ENCODE data around the gene KCNJ18. TPM values are rescaled to one million over a fixed set of nuclear protein-coding genes. Genes with fewer than 3 reads are reported as not detected.
"Not testable (repeated sequence)": the region's sequence is repeated elsewhere in the genome, so short reads cannot be mapped to it uniquely, and the experiment has no call there.

Gene KCNJ18
- polyA plus RNA-seq, 1 donor (not counting 4 experiments of a cell fraction or from before 2014, with no cell fraction given) = not detected

- not testable (repeated sequence) for H3K9me1 ChIP-seq (ENCODE audit: control insufficient read depth, extremely low read depth, insufficient read depth, low read length); H3K27me3 ChIP-seq (ENCODE audit: control insufficient read depth, extremely low read depth, insufficient read depth, low read length); H3K4me1 ChIP-seq (ENCODE audit: control insufficient read depth, extremely low read depth, insufficient read depth, low read length); H3K79me2 ChIP-seq (ENCODE audit: control insufficient read depth, insufficient read depth, low read length); H3K4me3 ChIP-seq (ENCODE audit: control insufficient read depth in 2 of 3, extremely low read depth in 1 of 3, insufficient read depth in 2 of 3, low read depth in 1 of 3, low read length in 3 of 3); H3K9ac ChIP-seq (ENCODE audit: control insufficient read depth, extremely low read depth, insufficient read depth, low read length); H3K27ac ChIP-seq (ENCODE audit: control insufficient read depth, insufficient read depth, low read length); H3K4me2 ChIP-seq (ENCODE audit: control insufficient read depth, extremely low read depth, insufficient read depth, low read depth, low read length); H3K36me3 ChIP-seq (ENCODE audit: control insufficient read depth in 2 of 2, extremely low read depth in 1 of 2, insufficient read depth in 2 of 2, low read length in 2 of 2); H3K9me3 ChIP-seq (ENCODE audit: control insufficient read depth, low read depth, low read length); H2AFZ ChIP-seq (ENCODE audit: control insufficient read depth, low read length); H4K20me1 ChIP-seq (ENCODE audit: control insufficient read depth, extremely low read depth, insufficient read depth, low read length); DNase-seq (ENCODE audit: low read depth, low spot score); FAIRE-seq
- dilution Hi-C loops (cut with MboI; ENCODE audit: extremely low pct_ligation_motif_present, low sequenced_read_pairs) = loop anchor here (25.0 kb wide), 1 partner anchor 281 kb away; no protein-coding TSS in a partner anchor
Measured at GRCh38 chr17:21693391-21693796, 1.1 kb downstream of the KCNJ18 start.

- FAIRE-seq = not testable (repeated sequence)
Measured at GRCh38 chr17:21693937-21694336, 1.6 kb downstream of the KCNJ18 start.

GRCh38 chr17:21696227-21696626 is 3.9 kb downstream of the KCNJ18 start:
- H4K20me1 ChIP-seq (ENCODE audit: control insufficient read depth, extremely low read depth, insufficient read depth, low read length); H3K4me1 ChIP-seq (ENCODE audit: control insufficient read depth, extremely low read depth, insufficient read depth, low read length); H3K9me1 ChIP-seq (ENCODE audit: control insufficient read depth, extremely low read depth, insufficient read depth, low read length); H3K4me3 ChIP-seq (ENCODE audit: control insufficient read depth in 2 of 3, extremely low read depth in 1 of 3, insufficient read depth in 2 of 3, low read depth in 1 of 3, low read length in 3 of 3); H3K4me2 ChIP-seq (ENCODE audit: control insufficient read depth, extremely low read depth, insufficient read depth, low read depth, low read length); H2AFZ ChIP-seq (ENCODE audit: control insufficient read depth, low read length); FAIRE-seq; H3K9me3 ChIP-seq (ENCODE audit: control insufficient read depth, low read depth, low read length); DNase-seq (ENCODE audit: low read depth, low spot score); H3K27ac ChIP-seq (ENCODE audit: control insufficient read depth, insufficient read depth, low read length); H3K79me2 ChIP-seq (ENCODE audit: control insufficient read depth, insufficient read depth, low read length); H3K36me3 ChIP-seq (ENCODE audit: control insufficient read depth in 2 of 2, extremely low read depth in 1 of 2, insufficient read depth in 2 of 2, low read length in 2 of 2); H3K9ac ChIP-seq (ENCODE audit: control insufficient read depth, extremely low read depth, insufficient read depth, low read length); H3K27me3 ChIP-seq (ENCODE audit: control insufficient read depth, extremely low read depth, insufficient read depth, low read length): not testable (repeated sequence)
- dilution Hi-C loops (cut with MboI; ENCODE audit: extremely low pct_ligation_motif_present, low sequenced_read_pairs) = loop anchor here (25.0 kb wide), 1 partner anchor 284 kb away; no protein-coding TSS in a partner anchor

More at GRCh38 chr17:21693937-21694336, 1.6 kb downstream of the KCNJ18 start:
- H3K4me2 ChIP-seq (ENCODE audit: control insufficient read depth, extremely low read depth, insufficient read depth, low read depth, low read length); DNase-seq (ENCODE audit: low read depth, low spot score); H4K20me1 ChIP-seq (ENCODE audit: control insufficient read depth, extremely low read depth, insufficient read depth, low read length); H3K4me1 ChIP-seq (ENCODE audit: control insufficient read depth, extremely low read depth, insufficient read depth, low read length); H3K27ac ChIP-seq (ENCODE audit: control insufficient read depth, insufficient read depth, low read length); H3K9me3 ChIP-seq (ENCODE audit: control insufficient read depth, low read depth, low read length); H3K79me2 ChIP-seq (ENCODE audit: control insufficient read depth, insufficient read depth, low read length); H3K9ac ChIP-seq (ENCODE audit: control insufficient read depth, extremely low read depth, insufficient read depth, low read length); H3K9me1 ChIP-seq (ENCODE audit: control insufficient read depth, extremely low read depth, insufficient read depth, low read length); H3K4me3 ChIP-seq (ENCODE audit: control insufficient read depth in 2 of 3, extremely low read depth in 1 of 3, insufficient read depth in 2 of 3, low read depth in 1 of 3, low read length in 3 of 3); H2AFZ ChIP-seq (ENCODE audit: control insufficient read depth, low read length); H3K36me3 ChIP-seq (ENCODE audit: control insufficient read depth in 2 of 2, extremely low read depth in 1 of 2, insufficient read depth in 2 of 2, low read length in 2 of 2); H3K27me3 ChIP-seq (ENCODE audit: control insufficient read depth, extremely low read depth, insufficient read depth, low read length): not testable (repeated sequence)
- dilution Hi-C loops (cut with MboI; ENCODE audit: extremely low pct_ligation_motif_present, low sequenced_read_pairs) = loop anchor here (25.0 kb wide), 1 partner anchor 282 kb away; no protein-coding TSS in a partner anchor

GRCh38 chr17:21696842-21697507 is 4.7 kb downstream of the KCNJ18 start:
- not testable (repeated sequence) for H3K9ac ChIP-seq (ENCODE audit: control insufficient read depth, extremely low read depth, insufficient read depth, low read length); H3K4me1 ChIP-seq (ENCODE audit: control insufficient read depth, extremely low read depth, insufficient read depth, low read length); FAIRE-seq; H3K9me1 ChIP-seq (ENCODE audit: control insufficient read depth, extremely low read depth, insufficient read depth, low read length); H3K27ac ChIP-seq (ENCODE audit: control insufficient read depth, insufficient read depth, low read length); H3K27me3 ChIP-seq (ENCODE audit: control insufficient read depth, extremely low read depth, insufficient read depth, low read length); H4K20me1 ChIP-seq (ENCODE audit: control insufficient read depth, extremely low read depth, insufficient read depth, low read length); H3K4me2 ChIP-seq (ENCODE audit: control insufficient read depth, extremely low read depth, insufficient read depth, low read depth, low read length); H2AFZ ChIP-seq (ENCODE audit: control insufficient read depth, low read length); H3K79me2 ChIP-seq (ENCODE audit: control insufficient read depth, insufficient read depth, low read length); H3K9me3 ChIP-seq (ENCODE audit: control insufficient read depth, low read depth, low read length); H3K4me3 ChIP-seq (ENCODE audit: control insufficient read depth in 2 of 3, extremely low read depth in 1 of 3, insufficient read depth in 2 of 3, low read depth in 1 of 3, low read length in 3 of 3); DNase-seq (ENCODE audit: low read depth, low spot score); H3K36me3 ChIP-seq (ENCODE audit: control insufficient read depth in 2 of 2, extremely low read depth in 1 of 2, insufficient read depth in 2 of 2, low read length in 2 of 2)
- dilution Hi-C loops (cut with MboI; ENCODE audit: extremely low pct_ligation_motif_present, low sequenced_read_pairs) = loop anchor here (25.0 kb wide), 1 partner anchor 285 kb away; no protein-coding TSS in a partner anchor

GRCh38 chr17:21697508-21697860 is 5.2 kb downstream of the KCNJ18 start:
- not testable (repeated sequence) for H3K27ac ChIP-seq (ENCODE audit: control insufficient read depth, insufficient read depth, low read length); H3K27me3 ChIP-seq (ENCODE audit: control insufficient read depth, extremely low read depth, insufficient read depth, low read length); H3K4me3 ChIP-seq (ENCODE audit: control insufficient read depth in 2 of 3, extremely low read depth in 1 of 3, insufficient read depth in 2 of 3, low read depth in 1 of 3, low read length in 3 of 3); FAIRE-seq; H3K4me2 ChIP-seq (ENCODE audit: control insufficient read depth, extremely low read depth, insufficient read depth, low read depth, low read length); H3K36me3 ChIP-seq (ENCODE audit: control insufficient read depth in 2 of 2, extremely low read depth in 1 of 2, insufficient read depth in 2 of 2, low read length in 2 of 2); H3K4me1 ChIP-seq (ENCODE audit: control insufficient read depth, extremely low read depth, insufficient read depth, low read length); H3K79me2 ChIP-seq (ENCODE audit: control insufficient read depth, insufficient read depth, low read length); DNase-seq (ENCODE audit: low read depth, low spot score); H3K9me3 ChIP-seq (ENCODE audit: control insufficient read depth, low read depth, low read length); H4K20me1 ChIP-seq (ENCODE audit: control insufficient read depth, extremely low read depth, insufficient read depth, low read length); H2AFZ ChIP-seq (ENCODE audit: control insufficient read depth, low read length); H3K9me1 ChIP-seq (ENCODE audit: control insufficient read depth, extremely low read depth, insufficient read depth, low read length); H3K9ac ChIP-seq (ENCODE audit: control insufficient read depth, extremely low read depth, insufficient read depth, low read length)
- dilution Hi-C loops (cut with MboI; ENCODE audit: extremely low pct_ligation_motif_present, low sequenced_read_pairs) = loop anchor here (25.0 kb wide), 1 partner anchor 285 kb away; no protein-coding TSS in a partner anchor

Measured in keratinocyte (primary cell).